WTC11 (cell line): ENCODE results near the gene FETUB.

ENCODE experiments used
- ETV6 ChIP-seq: sonication (generic); formaldehyde crosslinking; IDR thresholded peaks from 2 replicates; pipeline ENCODE4 v1.8.1; 2022; ENCODE audit warnings: mild to moderate bottlenecking, missing genetic modification reagents
- ZNF317 ChIP-seq: sonication (generic); formaldehyde crosslinking; IDR thresholded peaks from 2 replicates; pipeline ENCODE4 v1.8.1; 2023; ENCODE audit warnings: low read depth, mild to moderate bottlenecking, moderate library complexity, missing genetic modification reagents, borderline replicate concordance
- TF ChIP-seq, protein P1 (sequence below): fragments of 200-600 bp; IDR thresholded peaks from 2 replicates; pipeline ENCODE4 v1.8.0; 2022; ENCODE audit warnings: antibody characterized with exemption
- TF ChIP-seq, protein P2 (sequence below): sonication (generic); formaldehyde crosslinking; IDR thresholded peaks from 2 replicates; pipeline ENCODE4 v1.8.1; 2023; ENCODE audit warnings: mild to moderate bottlenecking, missing genetic modification reagents

DNA sequence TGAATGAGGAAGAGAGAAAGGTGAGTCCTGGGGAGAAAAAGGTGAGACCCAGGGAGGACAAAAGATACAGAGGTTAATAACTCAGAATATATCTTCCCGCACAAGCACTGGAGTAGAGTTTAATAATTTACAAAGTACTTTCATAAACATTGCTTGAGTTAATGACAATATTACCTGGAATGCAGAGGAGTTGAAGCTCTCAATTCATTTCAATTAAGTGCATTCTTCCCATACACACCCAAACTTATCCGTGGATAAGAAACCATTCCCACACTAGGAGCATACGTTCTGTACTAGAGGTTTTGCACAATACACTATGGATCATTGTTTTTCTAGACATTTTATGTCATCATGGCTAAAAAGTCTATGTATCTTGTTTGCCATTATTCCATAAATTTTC lies 53.6 kb downstream of the FETUB start:
- TF ChIP-seq, protein P1, sequence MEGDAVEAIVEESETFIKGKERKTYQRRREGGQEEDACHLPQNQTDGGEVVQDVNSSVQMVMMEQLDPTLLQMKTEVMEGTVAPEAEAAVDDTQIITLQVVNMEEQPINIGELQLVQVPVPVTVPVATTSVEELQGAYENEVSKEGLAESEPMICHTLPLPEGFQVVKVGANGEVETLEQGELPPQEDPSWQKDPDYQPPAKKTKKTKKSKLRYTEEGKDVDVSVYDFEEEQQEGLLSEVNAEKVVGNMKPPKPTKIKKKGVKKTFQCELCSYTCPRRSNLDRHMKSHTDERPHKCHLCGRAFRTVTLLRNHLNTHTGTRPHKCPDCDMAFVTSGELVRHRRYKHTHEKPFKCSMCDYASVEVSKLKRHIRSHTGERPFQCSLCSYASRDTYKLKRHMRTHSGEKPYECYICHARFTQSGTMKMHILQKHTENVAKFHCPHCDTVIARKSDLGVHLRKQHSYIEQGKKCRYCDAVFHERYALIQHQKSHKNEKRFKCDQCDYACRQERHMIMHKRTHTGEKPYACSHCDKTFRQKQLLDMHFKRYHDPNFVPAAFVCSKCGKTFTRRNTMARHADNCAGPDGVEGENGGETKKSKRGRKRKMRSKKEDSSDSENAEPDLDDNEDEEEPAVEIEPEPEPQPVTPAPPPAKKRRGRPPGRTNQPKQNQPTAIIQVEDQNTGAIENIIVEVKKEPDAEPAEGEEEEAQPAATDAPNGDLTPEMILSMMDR, result no peak
- TF ChIP-seq, protein P2, sequence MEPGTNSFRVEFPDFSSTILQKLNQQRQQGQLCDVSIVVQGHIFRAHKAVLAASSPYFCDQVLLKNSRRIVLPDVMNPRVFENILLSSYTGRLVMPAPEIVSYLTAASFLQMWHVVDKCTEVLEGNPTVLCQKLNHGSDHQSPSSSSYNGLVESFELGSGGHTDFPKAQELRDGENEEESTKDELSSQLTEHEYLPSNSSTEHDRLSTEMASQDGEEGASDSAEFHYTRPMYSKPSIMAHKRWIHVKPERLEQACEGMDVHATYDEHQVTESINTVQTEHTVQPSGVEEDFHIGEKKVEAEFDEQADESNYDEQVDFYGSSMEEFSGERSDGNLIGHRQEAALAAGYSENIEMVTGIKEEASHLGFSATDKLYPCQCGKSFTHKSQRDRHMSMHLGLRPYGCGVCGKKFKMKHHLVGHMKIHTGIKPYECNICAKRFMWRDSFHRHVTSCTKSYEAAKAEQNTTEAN (CRISPR knock-in tag), result no peak
- TF ChIP-seq ETV6 (CRISPR knock-in tag), result no peak
- no peak for TF ChIP-seq ZNF317 (CRISPR knock-in tag)
